SK-N-MC (cell line): ENCODE data around the gene SERHL2.

Experiments used
- DNase-seq: peaks from one replicate; pipeline ENCODE4 v3.0.0-alpha.2; 2011; ENCODE audit warnings: low read depth, low spot score
- H3K27ac ChIP-seq: fragments of 200-600 bp; sonication (generic); 2 replicates; pipeline ENCODE4 v1.5.1; 2016; ENCODE audit warnings: mixed run types
- H3K36me3 ChIP-seq: fragments of 200-600 bp; sonication (generic); 2 replicates; pipeline ENCODE4 v1.6.1; 2017; ENCODE audit warnings: antibody characterized with exemption, low read length, mixed read lengths; ENCODE audit not compliant: insufficient read depth
- H3K4me3 ChIP-seq: fragments of 200-600 bp; sonication (generic); 2 replicates; pipeline ENCODE4 v1.5.1; 2016
- H3K9ac ChIP-seq: fragments of 200-600 bp; sonication (generic); 2 replicates; pipeline ENCODE4 v1.8.0; 2017; ENCODE audit warnings: mixed run types, mixed read lengths; ENCODE audit not compliant: insufficient read length
- H3K9me3 ChIP-seq: fragments of 200-600 bp; sonication (generic); 2 replicates; pipeline ENCODE4 v1.6.1; 2017; ENCODE audit warnings: low read depth, mild to moderate bottlenecking, antibody characterized with exemption, low read length, moderate library complexity, mixed read lengths
- EZH2 ChIP-seq: fragments of 200-600 bp; sonication (generic); IDR thresholded peaks from one replicate; pipeline ENCODE4 v1.6.1; 2017; ENCODE audit warnings: antibody characterized with exemption
- FOXP2 ChIP-seq: optimal IDR thresholded peaks from 2 replicates; pipeline ENCODE3; 2011; ENCODE audit warnings: mild to moderate bottlenecking, moderate library complexity; ENCODE audit not compliant: insufficient read depth; ENCODE audit errors: extremely low read length, control extremely low read depth
- POLR2AphosphoS5 ChIP-seq: IDR thresholded peaks from 2 replicates; pipeline ENCODE4 v1.6.1; 2012; ENCODE audit warnings: mild to moderate bottlenecking, low read depth, low read length, borderline replicate concordance

Gene SERHL2

GRCh38 chr22:42621505-42622002 lies 67.8 kb downstream of the SERHL2 start:
- Histone ChIP-seq H3K36me3 (peaks cover 3% of the 10 kb centered on the region; the same call in 1 of the 2 replicates), H3K27ac (no peak overlapping the region), H3K9me3 (no peaks in the 10 kb centered on the region), H3K4me3 (no peak overlapping the region), H3K9ac (no peak overlapping the region)
- DNase-seq, result no peak
- no peak for TF ChIP-seq EZH2
- no peak for TF ChIP-seq POLR2AphosphoS5
- no peak for TF ChIP-seq FOXP2

GRCh38 chr22:42622061-42622710 lies 68.4 kb downstream of the SERHL2 start:
- Histone ChIP-seq H3K4me3 (no peak overlapping the region), H3K9me3 (no peaks in the 10 kb centered on the region), H3K9ac (no peak overlapping the region), H3K36me3 (peaks cover 7% of the 10 kb centered on the region; the same call in 1 of the 2 replicates), H3K27ac (no peak overlapping the region)
- no peak for TF ChIP-seq POLR2AphosphoS5
- TF ChIP-seq FOXP2, result no peak
- TF ChIP-seq EZH2, result no peak
- DNase-seq, result no peak

GRCh38 chr22:42623301-42623751 lies 69.6 kb downstream of the SERHL2 start:
- H3K27ac ChIP-seq, result no peak overlapping the region

More at GRCh38 chr22:42623301-42623751, 69.6 kb downstream of the SERHL2 start:
- H3K4me3 ChIP-seq, result no peak overlapping the region
- TF ChIP-seq FOXP2 (no peak), EZH2 (no peak), POLR2AphosphoS5 (no peak)
- DNase-seq, result no peak
- H3K36me3 ChIP-seq, result peaks cover 15% of the 10 kb centered on the region; the same call in 1 of the 2 replicates
- H3K9ac ChIP-seq, result no peak overlapping the region
- no peaks in the 10 kb centered on the region for H3K9me3 ChIP-seq
